Transverse colon (tissue), 4 donors: ENCODE data around the gene GNG12. TPM values are rescaled to one million over a fixed set of nuclear protein-coding genes. Genes with fewer than 3 reads are reported as not detected.

Experiments used
- DNase-seq: peaks from one replicate; pipeline ENCODE4 v3.0.0-alpha.2; 2019
- H3K27ac ChIP-seq, 4 donors: fragments of 200-600 bp; sonication (generic); 2 replicates each; pipeline ENCODE4 v1.5.1; 2016 to 2018; ENCODE audit warnings: inconsistent platforms in 4 of 4
- H3K27me3 ChIP-seq: fragments of 200-600 bp; sonication (generic); 2 replicates; pipeline ENCODE4 v1.5.1; 2017; ENCODE audit warnings: inconsistent platforms
- H3K36me3 ChIP-seq, 4 donors: fragments of 200-600 bp; sonication (generic); 2 replicates each; pipeline ENCODE4 v1.5.1; 2017 to 2019; ENCODE audit warnings: inconsistent platforms in 4 of 4
- H3K4me1 ChIP-seq, 4 donors: fragments of 200-600 bp; sonication (generic); 2 replicates each; pipeline ENCODE4 v1.5.1; 2017 to 2020; ENCODE audit warnings: inconsistent platforms in 4 of 4
- H3K4me3 ChIP-seq, 4 donors: fragments of 200-600 bp; sonication (generic); 1 replicate in 1 of 4; 2 replicates in 3 of 4; pipeline versions ENCODE4 v1.5.1 to v1.6.1; 2017 to 2019; ENCODE audit warnings: inconsistent platforms in 4 of 4
- H3K9me3 ChIP-seq, 2 donors: fragments of 200-600 bp; sonication (generic); 2 replicates each; pipeline ENCODE4 v1.5.1; 2017 to 2019; ENCODE audit warnings: inconsistent platforms in 2 of 2
- EP300 ChIP-seq: sonication (generic); formaldehyde crosslinking; IDR thresholded peaks from one replicate; pipeline ENCODE4 v1.6.1; 2017; ENCODE audit warnings: antibody characterized with exemption, low read depth
- POLR2A ChIP-seq: fragments of 450-650 bp; IDR thresholded peaks from one replicate; pipeline ENCODE4 v1.6.1; 2016; ENCODE audit warnings: antibody characterized with exemption, mild to moderate bottlenecking, moderate library complexity
- POLR2AphosphoS5 ChIP-seq, 3 donors: sonication (generic); formaldehyde crosslinking; IDR thresholded peaks; one replicate each; pipeline ENCODE4 v1.6.1; 2016; ENCODE audit warnings: antibody characterized with exemption in 3 of 3
- WGBS, 2 donors: methylation state at CpG; one replicate each; pipeline ENCODE4 v1.1.5; 2018; ENCODE audit warnings: low coverage in 1 of 2; 5-methylcytosine and 5-hydroxymethylcytosine counted together
- in situ Hi-C, 4 donors: fragments of 200-750 bp; cut with MboI; loops; one replicate each; pipeline versions ENCODE4 v1.15.0 to v1.15.1; 2017; ENCODE audit warnings: low sequenced_read_pairs in 3 of 4, low pct_ligation_motif_present in 1 of 4, low pct_unique_long_range_greater_than_20kb in 1 of 4
- intact Hi-C: fragments of 100-400 bp; cut with DNase I; formaldehyde crosslinking; loops from one replicate; pipeline ENCODE4 v1.15.1; 2023; ENCODE audit warnings: low total_unique reads
- total RNA-seq, 4 donors: library from RNA; depleted of rRNA; stranded (reverse); fragments of >200 nt; gene quantifications; one replicate each; pipeline ENCODE4 v1.1.0, GENCODE V29; 2016
- TF ChIP-seq, protein P1 (sequence below), 5 experiments: fragments of 200-600 bp in 3 of 5; fragments of 450-650 bp in 2 of 5; sonication (generic) in 3 of 5; IDR thresholded peaks; 1 replicate in 2 of 5; 2 replicates in 3 of 5; pipeline ENCODE4 v1.5.1; 2016 to 2017; ENCODE audit warnings: antibody characterized with exemption in 5 of 5, inconsistent platforms in 3 of 5, mild to moderate bottlenecking in 2 of 5, moderate library complexity in 1 of 5

The GNG12 gene
- total RNA-seq, 4 donors from 2014 or later, result 19.1 to 180 (median 112) TPM

DNA sequence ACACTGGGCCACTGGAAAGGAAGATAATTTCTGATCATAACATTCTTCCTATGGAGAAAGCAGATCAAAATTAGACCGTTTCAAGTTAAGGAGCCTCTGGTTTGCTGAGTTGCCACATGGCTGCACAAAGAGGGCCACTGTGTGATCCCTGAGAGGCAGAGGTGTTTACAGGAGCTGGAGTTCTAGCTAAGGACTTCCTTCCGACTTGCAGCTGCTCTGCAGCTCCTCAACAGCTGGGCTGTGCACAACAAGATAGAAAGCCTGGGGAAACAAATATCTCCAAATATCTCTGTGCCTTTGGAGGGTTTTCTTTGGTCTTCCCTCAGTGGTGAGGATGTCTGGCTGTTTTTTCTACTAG, 121.4 kb downstream of the GNG12 start:
- no peaks in the 10 kb centered on the region for H3K9me3 ChIP-seq
- in situ Hi-C loops (no loop called here), intact Hi-C loops (no loop called here)
- H3K4me3 ChIP-seq, result no peak overlapping the region
- no peaks in the 10 kb centered on the region for H3K36me3 ChIP-seq
- TF ChIP-seq POLR2AphosphoS5 (IDR thresholded peaks at IDR 0.05) (no peak), POLR2A (no peak), EP300 (no peak)
- TF ChIP-seq, protein P1, sequence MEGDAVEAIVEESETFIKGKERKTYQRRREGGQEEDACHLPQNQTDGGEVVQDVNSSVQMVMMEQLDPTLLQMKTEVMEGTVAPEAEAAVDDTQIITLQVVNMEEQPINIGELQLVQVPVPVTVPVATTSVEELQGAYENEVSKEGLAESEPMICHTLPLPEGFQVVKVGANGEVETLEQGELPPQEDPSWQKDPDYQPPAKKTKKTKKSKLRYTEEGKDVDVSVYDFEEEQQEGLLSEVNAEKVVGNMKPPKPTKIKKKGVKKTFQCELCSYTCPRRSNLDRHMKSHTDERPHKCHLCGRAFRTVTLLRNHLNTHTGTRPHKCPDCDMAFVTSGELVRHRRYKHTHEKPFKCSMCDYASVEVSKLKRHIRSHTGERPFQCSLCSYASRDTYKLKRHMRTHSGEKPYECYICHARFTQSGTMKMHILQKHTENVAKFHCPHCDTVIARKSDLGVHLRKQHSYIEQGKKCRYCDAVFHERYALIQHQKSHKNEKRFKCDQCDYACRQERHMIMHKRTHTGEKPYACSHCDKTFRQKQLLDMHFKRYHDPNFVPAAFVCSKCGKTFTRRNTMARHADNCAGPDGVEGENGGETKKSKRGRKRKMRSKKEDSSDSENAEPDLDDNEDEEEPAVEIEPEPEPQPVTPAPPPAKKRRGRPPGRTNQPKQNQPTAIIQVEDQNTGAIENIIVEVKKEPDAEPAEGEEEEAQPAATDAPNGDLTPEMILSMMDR (IDR thresholded peaks at IDR 0.05), result no peak
- H3K27ac ChIP-seq, result peak overlapping the region; percentile 74 to 81 (median 78)
- no peaks in the 10 kb centered on the region for H3K27me3 ChIP-seq
- peaks cover 18 to 82% (median 51%) of the 10 kb centered on the region in 4 donors for H3K4me1 ChIP-seq
- DNase-seq, result no peak
- 21 to 25% methylated on average over 2 of the region's 2 CpGs for WGBS, 2 donors

DNA sequence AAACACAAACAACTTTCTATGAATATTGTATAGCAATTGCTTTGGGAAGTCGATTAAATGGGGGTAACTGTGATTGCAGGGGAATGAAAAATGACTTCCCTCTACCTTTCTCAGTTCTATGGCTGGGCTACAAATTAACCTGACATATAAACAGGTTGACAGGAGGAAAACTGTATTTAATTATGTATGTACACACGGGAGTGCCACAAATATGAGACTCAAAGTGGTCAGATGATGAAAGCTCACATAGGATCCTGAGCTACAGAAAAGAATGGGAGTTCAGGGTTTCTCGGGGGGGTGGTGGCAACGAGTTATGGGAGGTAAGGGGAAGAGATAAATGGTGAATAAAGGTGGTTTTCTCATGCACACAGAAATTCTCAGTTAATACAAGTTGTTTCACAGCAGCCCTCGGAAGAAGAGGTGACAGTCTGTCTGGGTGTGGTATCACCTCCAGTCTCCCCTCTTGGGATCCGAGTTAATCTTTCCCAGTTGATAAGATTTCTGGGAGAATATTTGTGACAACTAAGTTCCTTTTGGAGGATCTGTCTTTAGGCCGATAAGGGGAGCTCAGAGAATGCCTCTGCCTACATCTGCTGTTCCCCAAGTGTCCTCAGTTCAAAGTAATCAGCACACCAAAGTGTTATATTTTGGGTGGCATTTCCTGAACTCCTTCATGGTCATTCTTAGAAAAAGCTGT, 122.0 kb downstream of the GNG12 start:
- Histone ChIP-seq H3K4me1 (peaks cover 16 to 78% (median 46%) of the 10 kb centered on the region in 4 donors), H3K9me3 (no peaks in the 10 kb centered on the region), H3K4me3 (no peak overlapping the region), H3K36me3 (no peaks in the 10 kb centered on the region), H3K27me3 (no peaks in the 10 kb centered on the region), H3K27ac (peak overlapping the region; percentile 74 to 81 (median 78))
- intact Hi-C loops (no loop called here), in situ Hi-C loops (no loop called here)
- TF ChIP-seq EP300, result no peak
- no peak for DNase-seq
- 34 to 40% methylated on average over 6 to 7 of the region's 7 CpGs for WGBS, 2 donors

DNA sequence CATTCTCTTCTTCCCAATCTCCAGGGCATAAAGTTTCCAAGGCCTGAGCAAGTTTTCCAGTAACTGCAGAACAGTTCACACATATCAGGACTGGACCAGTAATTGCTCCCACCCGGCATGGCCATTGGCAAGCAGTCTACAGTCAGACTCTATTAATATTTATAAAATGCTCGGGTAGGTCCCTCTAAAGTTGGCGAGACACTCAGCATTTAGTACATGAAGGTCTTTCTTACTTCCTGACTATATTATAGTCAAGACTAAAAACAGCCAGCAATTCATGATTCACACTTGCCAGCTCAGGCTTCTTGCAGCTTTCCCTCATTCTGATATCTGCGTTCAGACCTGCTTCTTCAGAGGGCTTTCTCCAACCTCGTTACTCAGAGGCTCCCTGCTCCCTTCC, 122.8 kb downstream of the GNG12 start:
- intact Hi-C loops (no loop called here), in situ Hi-C loops (no loop called here)
- no peak for DNase-seq
- Histone ChIP-seq H3K4me1 (peaks cover 16 to 69% (median 46%) of the 10 kb centered on the region in 4 donors), H3K9me3 (no peaks in the 10 kb centered on the region), H3K4me3 (no peak overlapping the region), H3K27ac (peak overlapping the region; percentile 33 to 80 (median 76)), H3K27me3 (no peaks in the 10 kb centered on the region), H3K36me3 (peaks cover 0 to 3% (median 0%) of the 10 kb centered on the region in 4 donors)
- TF ChIP-seq, protein P1 (IDR thresholded peaks at IDR 0.05), result no peak
- TF ChIP-seq EP300 (no peak), POLR2A (no peak), POLR2AphosphoS5 (IDR thresholded peaks at IDR 0.05) (no peak)
- 30 to 61% methylated on average over 2 to 5 of the region's 5 CpGs for WGBS, 2 donors

DNA sequence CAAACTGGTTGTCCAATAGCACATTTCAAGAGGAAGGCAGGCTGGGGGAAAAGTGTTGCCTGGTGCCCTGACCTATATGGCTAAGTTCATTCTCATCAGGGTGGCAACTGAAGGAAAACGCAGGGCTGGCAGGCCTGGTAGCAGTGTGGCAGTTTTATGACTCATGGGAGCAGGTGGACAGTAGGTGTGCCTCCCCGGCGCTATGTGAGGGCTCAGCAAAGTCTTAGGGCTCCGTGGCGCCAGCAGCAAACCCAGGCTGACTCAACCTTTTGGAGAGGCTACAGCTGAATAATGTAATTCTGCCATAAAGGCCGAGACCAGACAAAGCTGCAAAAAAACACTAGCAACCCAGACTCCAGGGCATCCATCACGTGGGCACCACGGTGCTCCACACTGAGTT, 124.7 kb downstream of the GNG12 start:
- Histone ChIP-seq H3K36me3 (peaks cover 0 to 16% (median 0%) of the 10 kb centered on the region in 4 donors), H3K27me3 (no peaks in the 10 kb centered on the region), H3K4me3 (no peak overlapping the region), H3K27ac (peak overlapping the region; percentile 12 to 40 (median 34)), H3K9me3 (no peaks in the 10 kb centered on the region), H3K4me1 (peaks cover 9 to 55% (median 35%) of the 10 kb centered on the region in 4 donors)
- intact Hi-C loops, result no loop called here
- DNase-seq, result peak; percentile 60
- in situ Hi-C loops, result no loop called here
- TF ChIP-seq POLR2A, result no peak
- TF ChIP-seq POLR2AphosphoS5 (IDR thresholded peaks at IDR 0.05), result peak in 1 of 3 donors; percentile 21
- 50% methylated on average over 8 of the region's 8 CpGs; no CpG with 5 or more reads in 1 of the 2 donors for WGBS, 2 donors

DNA sequence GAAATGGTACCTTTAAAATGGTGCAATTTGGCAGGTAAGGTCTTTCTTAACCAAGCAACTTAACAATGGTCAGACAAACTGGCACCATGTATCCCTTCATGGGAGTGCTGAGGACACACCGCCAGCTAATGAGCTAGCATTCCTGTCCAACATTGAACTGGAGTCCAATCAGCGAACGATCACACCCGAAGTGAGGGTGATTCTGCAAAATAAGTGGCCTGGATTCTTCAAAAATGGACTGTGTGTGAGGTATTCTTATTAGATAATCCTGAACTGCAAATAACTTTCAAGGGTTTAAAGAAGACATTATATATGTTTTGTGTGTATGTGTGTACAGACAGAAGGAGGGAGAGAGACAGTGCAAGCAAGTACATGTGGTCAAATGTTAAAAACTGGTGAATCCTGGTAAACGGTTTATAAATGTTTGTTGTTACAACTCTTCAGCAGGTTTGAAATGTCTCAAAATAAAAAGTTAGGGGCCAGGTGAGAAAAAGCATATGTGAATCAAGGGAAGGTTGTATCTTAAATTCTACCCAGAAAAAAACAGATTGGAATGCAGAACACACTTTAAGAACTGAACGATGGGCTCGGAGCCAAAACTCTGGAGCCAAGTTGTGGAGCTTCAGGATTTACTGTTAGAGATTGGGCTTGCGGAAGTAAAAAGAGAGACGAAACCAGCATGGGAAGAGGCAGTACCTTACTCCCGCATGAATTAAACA, 127.4 kb downstream of the GNG12 start:
- in situ Hi-C loops, result no loop called here
- no peaks in the 10 kb centered on the region for H3K9me3 ChIP-seq

More for the DNA sequence above, 127.4 kb downstream of the GNG12 start:
- H3K27ac ChIP-seq, result no peak overlapping the region
- no peak overlapping the region for H3K4me3 ChIP-seq
- H3K27me3 ChIP-seq, result no peaks in the 10 kb centered on the region
- intact Hi-C loops, result no loop called here
- H3K36me3 ChIP-seq, result peaks cover 0 to 22% (median 0%) of the 10 kb centered on the region in 4 donors
- no peak for DNase-seq
- WGBS, 2 donors, result 80 to 82% methylated on average over 5 to 10 of the region's 10 CpGs
- peaks cover 4 to 28% (median 10%) of the 10 kb centered on the region in 4 donors for H3K4me1 ChIP-seq
- TF ChIP-seq, protein P1 (IDR thresholded peaks at IDR 0.05), result no peak
- TF ChIP-seq POLR2A, result no peak
- TF ChIP-seq POLR2AphosphoS5 (IDR thresholded peaks at IDR 0.05), result no peak
- TF ChIP-seq EP300, result no peak
